Measurements from ENCODE around the gene SLC17A8.

Gene SLC17A8

DNA sequence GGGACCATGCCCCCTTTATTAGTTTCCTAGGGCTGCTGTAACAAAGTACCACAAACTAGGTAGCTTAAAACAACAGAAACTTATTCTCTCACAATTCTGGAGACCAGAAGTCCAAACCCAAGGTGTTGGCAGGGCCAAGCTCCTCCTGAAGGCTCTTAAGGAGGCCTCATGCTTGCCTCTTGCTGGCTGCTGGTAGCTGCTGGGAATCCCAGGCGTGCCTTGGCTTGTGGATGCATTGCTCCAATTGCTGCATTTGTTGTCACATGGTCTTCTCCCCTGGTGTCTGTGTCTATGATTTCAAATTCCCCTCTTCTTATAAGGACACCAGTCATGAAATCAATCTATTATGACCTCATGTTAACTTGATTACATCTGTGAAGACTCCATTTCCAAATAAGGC is 11.2 kb downstream of the SLC17A8 start:
- no peak overlapping the region for H3K4me3 ChIP-seq (ENCODE audit: low read depth, low read length)
- H3K27ac ChIP-seq (ENCODE audit: low read depth, low read length), result no peak overlapping the region
- no peaks in the 10 kb centered on the region for H3K79me2 ChIP-seq (ENCODE audit: control insufficient read depth, insufficient read depth, low read length, unreplicated experiment)
- H3K36me3 ChIP-seq (ENCODE audit: insufficient read depth, low read length), result no peaks in the 10 kb centered on the region
- no peak overlapping the region for H2AFZ ChIP-seq (ENCODE audit: low read length, unreplicated experiment)
- no peaks in the 10 kb centered on the region for H3K4me1 ChIP-seq (ENCODE audit: control insufficient read depth, insufficient read depth, low read length, unreplicated experiment)
- peaks cover 37% of the 10 kb centered on the region for H3K27me3 ChIP-seq (ENCODE audit: insufficient read depth, low read length)

GRCh38 chr12:100371146-100371545 is 14.3 kb downstream of the SLC17A8 start:
- Histone ChIP-seq H3K27me3 (ENCODE audit: insufficient read depth, low read length) (peaks cover 30% of the 10 kb centered on the region), H3K79me2 (ENCODE audit: control insufficient read depth, insufficient read depth, low read length, unreplicated experiment) (no peaks in the 10 kb centered on the region), H2AFZ (ENCODE audit: low read length, unreplicated experiment) (no peak overlapping the region), H3K4me1 (ENCODE audit: control insufficient read depth, insufficient read depth, low read length, unreplicated experiment) (no peaks in the 10 kb centered on the region), H3K27ac (ENCODE audit: low read depth, low read length) (no peak overlapping the region), H3K4me3 (ENCODE audit: low read depth, low read length) (no peak overlapping the region), H3K36me3 (ENCODE audit: insufficient read depth, low read length) (no peaks in the 10 kb centered on the region)

- peaks cover 33% of the 10 kb centered on the region for H3K27me3 ChIP-seq (ENCODE audit: insufficient read depth, low read length)
- H2AFZ ChIP-seq (ENCODE audit: low read length, unreplicated experiment), result no peak overlapping the region
- no peak overlapping the region for H3K27ac ChIP-seq (ENCODE audit: low read depth, low read length)
Observed at GRCh38 chr12:100372853-100373640, 16.2 kb downstream of the SLC17A8 start.

DNA sequence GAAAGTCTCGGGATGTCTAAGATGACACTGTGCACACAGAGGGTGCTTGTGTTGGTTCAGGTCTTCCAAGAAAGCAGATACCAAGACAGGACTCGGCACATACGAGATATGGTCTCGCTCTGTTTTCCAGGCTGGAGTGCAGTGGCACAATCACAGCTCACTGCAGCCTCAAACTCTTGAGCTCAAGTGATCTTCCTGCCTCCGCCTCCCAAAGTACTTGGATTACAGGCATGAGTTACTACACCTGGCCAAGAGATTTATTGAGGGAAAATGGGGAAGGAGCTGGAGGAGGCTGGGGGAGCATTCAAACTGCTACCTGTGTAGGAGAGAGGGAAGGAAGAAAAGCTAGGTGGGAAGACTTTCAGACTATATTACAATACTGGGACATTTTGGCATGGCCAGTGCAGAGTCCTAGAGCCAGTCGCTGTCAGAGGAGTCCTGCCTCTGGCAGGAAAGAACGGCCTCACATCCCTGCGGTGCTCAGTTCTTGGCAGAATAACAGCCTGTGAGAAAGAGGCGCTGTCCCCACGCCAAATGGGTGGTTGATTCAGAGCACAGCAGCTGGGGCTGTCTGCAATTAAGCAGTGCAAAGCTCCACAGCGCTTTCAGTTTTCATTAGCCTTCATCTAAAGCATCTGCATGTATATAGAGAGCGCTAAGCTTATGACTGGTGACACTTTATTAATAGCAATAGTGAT is 18.3 kb downstream of the SLC17A8 start:
- Histone ChIP-seq H3K27me3 (ENCODE audit: insufficient read depth, low read length) (peaks cover 36% of the 10 kb centered on the region), H3K79me2 (ENCODE audit: control insufficient read depth, insufficient read depth, low read length, unreplicated experiment) (no peaks in the 10 kb centered on the region), H3K36me3 (ENCODE audit: insufficient read depth, low read length) (no peaks in the 10 kb centered on the region), H3K4me1 (ENCODE audit: control insufficient read depth, insufficient read depth, low read length, unreplicated experiment) (no peaks in the 10 kb centered on the region), H3K4me3 (ENCODE audit: low read depth, low read length) (no peak overlapping the region), H2AFZ (ENCODE audit: low read length, unreplicated experiment) (no peak overlapping the region), H3K27ac (ENCODE audit: low read depth, low read length) (no peak overlapping the region)

More at GRCh38 chr12:100372853-100373640, 16.2 kb downstream of the SLC17A8 start:
- Histone ChIP-seq H3K4me1 (ENCODE audit: control insufficient read depth, insufficient read depth, low read length, unreplicated experiment) (no peaks in the 10 kb centered on the region), H3K79me2 (ENCODE audit: control insufficient read depth, insufficient read depth, low read length, unreplicated experiment) (no peaks in the 10 kb centered on the region), H3K36me3 (ENCODE audit: insufficient read depth, low read length) (no peaks in the 10 kb centered on the region), H3K4me3 (ENCODE audit: low read depth, low read length) (no peak overlapping the region)

DNA sequence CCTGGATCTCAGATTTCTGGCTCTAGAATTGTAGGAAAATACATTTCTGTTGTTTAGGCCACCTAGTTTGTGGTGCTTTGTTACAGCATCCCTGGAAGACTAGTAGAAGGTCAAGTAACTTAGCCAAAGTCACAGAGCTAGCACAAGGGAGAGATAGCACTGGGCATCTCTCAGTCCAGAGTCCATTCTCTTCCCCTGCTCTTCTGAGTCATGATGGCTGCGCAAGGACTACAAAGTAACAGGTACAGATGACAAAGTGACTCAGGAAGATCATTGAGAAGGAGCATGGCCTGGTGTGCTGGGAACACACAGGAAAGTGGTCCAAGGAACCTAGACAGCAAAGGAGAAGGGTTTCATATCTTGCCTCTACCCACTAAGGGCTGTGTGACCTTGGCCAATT is 19.3 kb downstream of the SLC17A8 start:
- Histone ChIP-seq H2AFZ (ENCODE audit: low read length, unreplicated experiment) (no peak overlapping the region), H3K4me1 (ENCODE audit: control insufficient read depth, insufficient read depth, low read length, unreplicated experiment) (no peaks in the 10 kb centered on the region), H3K27ac (ENCODE audit: low read depth, low read length) (no peak overlapping the region), H3K27me3 (ENCODE audit: insufficient read depth, low read length) (peaks cover 36% of the 10 kb centered on the region), H3K36me3 (ENCODE audit: insufficient read depth, low read length) (no peaks in the 10 kb centered on the region), H3K4me3 (ENCODE audit: low read depth, low read length) (no peak overlapping the region), H3K79me2 (ENCODE audit: control insufficient read depth, insufficient read depth, low read length, unreplicated experiment) (no peaks in the 10 kb centered on the region)

- H2AFZ ChIP-seq (ENCODE audit: low read length, unreplicated experiment), result no peak overlapping the region
- H3K27me3 ChIP-seq (ENCODE audit: insufficient read depth, low read length), result peaks cover 25% of the 10 kb centered on the region
- no peaks in the 10 kb centered on the region for H3K4me1 ChIP-seq (ENCODE audit: control insufficient read depth, insufficient read depth, low read length, unreplicated experiment)
- H3K79me2 ChIP-seq (ENCODE audit: control insufficient read depth, insufficient read depth, low read length, unreplicated experiment), result no peaks in the 10 kb centered on the region
- no peaks in the 10 kb centered on the region for H3K36me3 ChIP-seq (ENCODE audit: insufficient read depth, low read length)
- H3K27ac ChIP-seq (ENCODE audit: low read depth, low read length), result no peak overlapping the region
- H3K4me3 ChIP-seq (ENCODE audit: low read depth, low read length), result no peak overlapping the region
Observed at GRCh38 chr12:100381379-100381778, 24.5 kb downstream of the SLC17A8 start.

DNA sequence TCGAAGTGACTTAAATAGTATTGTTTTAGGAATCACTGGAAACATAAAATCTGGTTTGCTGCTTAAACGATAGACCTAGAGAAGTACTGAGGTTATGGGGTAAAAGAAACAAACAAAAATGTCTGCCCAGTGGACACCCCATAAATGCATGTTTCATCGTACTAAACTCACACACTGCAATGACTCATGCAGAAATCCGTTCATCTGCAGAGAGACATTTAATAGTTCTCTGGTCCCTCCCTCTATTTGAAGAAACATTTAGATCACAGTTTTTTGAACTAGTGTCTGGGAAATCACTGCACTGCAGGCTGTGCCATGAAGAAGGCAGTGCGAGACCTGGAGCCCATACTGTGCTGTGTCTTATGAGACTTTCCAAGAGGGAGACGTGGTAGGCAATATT is 25.5 kb downstream of the SLC17A8 start:
- no peaks in the 10 kb centered on the region for H3K36me3 ChIP-seq (ENCODE audit: insufficient read depth, low read length)
- no peaks in the 10 kb centered on the region for H3K4me1 ChIP-seq (ENCODE audit: control insufficient read depth, insufficient read depth, low read length, unreplicated experiment)
- peaks cover 31% of the 10 kb centered on the region for H3K27me3 ChIP-seq (ENCODE audit: insufficient read depth, low read length)
- no peak overlapping the region for H3K27ac ChIP-seq (ENCODE audit: low read depth, low read length)
- no peak overlapping the region for H3K4me3 ChIP-seq (ENCODE audit: low read depth, low read length)
- no peaks in the 10 kb centered on the region for H3K79me2 ChIP-seq (ENCODE audit: control insufficient read depth, insufficient read depth, low read length, unreplicated experiment)
- H2AFZ ChIP-seq (ENCODE audit: low read length, unreplicated experiment), result no peak overlapping the region

DNA sequence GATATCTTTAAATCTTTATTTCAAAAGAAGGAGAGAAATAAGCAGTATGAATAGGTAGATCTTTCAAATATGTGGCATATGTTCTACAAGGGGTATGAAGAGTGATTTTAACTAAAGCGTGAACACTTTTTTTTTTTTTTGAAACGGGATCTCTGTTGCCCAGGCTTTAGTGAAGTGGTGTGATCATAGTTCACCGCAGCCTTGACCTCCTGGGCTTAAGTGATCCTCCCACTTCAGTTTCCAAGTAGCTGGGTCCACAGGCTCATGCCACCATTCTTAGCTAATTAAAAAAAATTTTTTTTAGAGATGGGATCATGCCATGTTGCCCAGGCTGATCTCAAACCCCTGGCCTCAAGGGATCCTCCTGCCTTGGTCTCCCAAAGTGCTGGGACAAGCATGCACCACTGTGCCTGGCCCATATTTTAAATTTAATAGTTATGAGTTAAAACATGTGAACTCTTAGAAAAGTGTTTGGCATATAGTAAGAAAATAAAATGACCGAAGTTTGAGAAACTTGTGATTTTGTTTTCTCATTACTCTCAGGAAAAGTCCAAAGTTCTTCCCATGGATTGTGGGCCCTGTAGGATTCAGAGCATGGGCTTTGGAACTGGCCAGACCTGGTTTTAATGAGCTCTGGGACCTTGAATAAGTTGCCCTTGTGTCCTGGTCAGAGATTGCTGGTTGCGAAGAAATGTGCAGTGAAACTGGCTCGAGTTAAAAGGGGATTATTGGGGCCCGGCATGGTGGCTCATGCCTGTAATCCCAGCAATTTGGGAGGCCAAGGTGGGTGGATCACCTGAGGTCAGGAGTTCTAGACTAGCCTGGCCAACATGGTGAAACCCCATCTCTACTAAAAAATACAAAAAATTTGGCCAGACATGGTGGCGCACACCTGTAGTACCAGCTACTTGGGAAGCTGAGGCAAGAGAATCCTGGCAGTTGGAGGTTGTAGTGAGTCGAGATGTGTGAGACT is 27.0 kb downstream of the SLC17A8 start:
- H3K36me3 ChIP-seq (ENCODE audit: insufficient read depth, low read length), result no peaks in the 10 kb centered on the region
- no peak overlapping the region for H3K4me3 ChIP-seq (ENCODE audit: low read depth, low read length)
- H2AFZ ChIP-seq (ENCODE audit: low read length, unreplicated experiment), result no peak overlapping the region
- no peaks in the 10 kb centered on the region for H3K79me2 ChIP-seq (ENCODE audit: control insufficient read depth, insufficient read depth, low read length, unreplicated experiment)
- no peaks in the 10 kb centered on the region for H3K4me1 ChIP-seq (ENCODE audit: control insufficient read depth, insufficient read depth, low read length, unreplicated experiment)
- no peak overlapping the region for H3K27ac ChIP-seq (ENCODE audit: low read depth, low read length)
- peaks cover 40% of the 10 kb centered on the region for H3K27me3 ChIP-seq (ENCODE audit: insufficient read depth, low read length)

GRCh38 chr12:100384559-100384935 is 27.7 kb downstream of the SLC17A8 start:
- Histone ChIP-seq H2AFZ (ENCODE audit: low read length, unreplicated experiment) (peak overlapping the region; percentile 11), H3K27me3 (ENCODE audit: insufficient read depth, low read length) (peaks cover 44% of the 10 kb centered on the region), H3K27ac (ENCODE audit: low read depth, low read length) (no peak overlapping the region), H3K4me1 (ENCODE audit: control insufficient read depth, insufficient read depth, low read length, unreplicated experiment) (no peaks in the 10 kb centered on the region), H3K79me2 (ENCODE audit: control insufficient read depth, insufficient read depth, low read length, unreplicated experiment) (no peaks in the 10 kb centered on the region), H3K36me3 (ENCODE audit: insufficient read depth, low read length) (no peaks in the 10 kb centered on the region), H3K4me3 (ENCODE audit: low read depth, low read length) (no peak overlapping the region)

DNA sequence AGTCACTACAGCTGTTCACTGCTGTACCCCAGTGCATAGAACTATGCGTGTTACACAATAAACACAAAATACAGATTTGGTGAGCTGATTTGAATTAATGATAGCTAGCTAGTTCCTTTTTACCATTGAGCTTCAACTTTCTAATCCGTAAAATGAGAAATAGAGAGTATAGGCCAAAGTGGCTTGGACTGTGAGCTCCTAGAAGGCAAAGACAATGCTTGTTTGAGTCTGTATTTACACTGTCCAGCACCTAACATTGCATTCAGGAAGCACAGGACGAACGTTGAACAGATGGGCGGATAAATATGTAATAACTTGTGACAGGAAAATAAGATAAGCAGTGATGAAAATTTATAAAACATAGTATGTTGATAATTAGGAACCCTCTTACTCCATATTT is 31.5 kb downstream of the SLC17A8 start:
- Histone ChIP-seq H3K4me1 (ENCODE audit: control insufficient read depth, insufficient read depth, low read length, unreplicated experiment) (no peaks in the 10 kb centered on the region), H3K27ac (ENCODE audit: low read depth, low read length) (no peak overlapping the region), H3K36me3 (ENCODE audit: insufficient read depth, low read length) (no peaks in the 10 kb centered on the region), H3K79me2 (ENCODE audit: control insufficient read depth, insufficient read depth, low read length, unreplicated experiment) (no peaks in the 10 kb centered on the region), H2AFZ (ENCODE audit: low read length, unreplicated experiment) (no peak overlapping the region), H3K27me3 (ENCODE audit: insufficient read depth, low read length) (peaks cover 35% of the 10 kb centered on the region), H3K4me3 (ENCODE audit: low read depth, low read length) (no peak overlapping the region)

Data from ACC112 (cell line).